Heart right ventricle (tissue), 16 donors: Measurements from ENCODE around the gene AFF2. TPM values are rescaled to one million over a fixed set of nuclear protein-coding genes. Genes with fewer than 3 reads are reported as not detected.

Experiments used
- ATAC-seq, 8 donors: fragments of 200-7000 bp; cut with Tn5 transposase; one replicate each; pipeline ENCODE4 v1.9.1; 2020; ENCODE audit warnings: mild to moderate bottlenecking in 8 of 8, moderate library complexity in 8 of 8, moderate number of reproducible peaks in 1 of 8
- DNase-seq, 2 donors: peaks; one replicate each; pipeline ENCODE4 v3.0.0-alpha.2; 2020
- H3K27ac ChIP-seq, 10 donors: fragments of 200-600 bp; sonication (generic) in 2 of 10; one replicate each; pipeline versions ENCODE4 v1.5.0 to v1.8.0; 2020 to 2022; ENCODE audit warnings: mild to moderate bottlenecking in 3 of 10
- H3K27me3 ChIP-seq, 7 donors: fragments of 200-600 bp; one replicate each; pipeline ENCODE4 v1.8.0; 2021 to 2022; ENCODE audit warnings: mild to moderate bottlenecking in 2 of 7
- H3K36me3 ChIP-seq, 9 donors: fragments of 200-600 bp; sonication (generic) in 1 of 9; one replicate each; pipeline versions ENCODE4 v1.5.0 to v1.8.0; 2020 to 2022; ENCODE audit warnings: mild to moderate bottlenecking in 2 of 9
- H3K4me1 ChIP-seq, 9 donors: fragments of 200-600 bp; sonication (generic) in 1 of 9; one replicate each; pipeline versions ENCODE4 v1.5.0 to v1.8.0; 2020 to 2022; ENCODE audit warnings: mild to moderate bottlenecking in 4 of 9
- H3K4me3 ChIP-seq, 10 donors: fragments of 200-600 bp; sonication (generic) in 2 of 10; one replicate each; pipeline versions ENCODE4 v1.5.0 to v1.8.0; 2020 to 2022; ENCODE audit warnings: mild to moderate bottlenecking in 7 of 10, moderate library complexity in 2 of 10
- H3K9me3 ChIP-seq, 11 donors: fragments of 200-600 bp in 10 of 11; sonication (generic) in 2 of 11; one replicate each; pipeline versions ENCODE4 v1.5.0 to v1.8.0; 2013 to 2022; ENCODE audit warnings: mild to moderate bottlenecking in 2 of 11, control low read depth in 1 of 11, moderate library complexity in 1 of 11
- WGBS, 2 donors: extraction: QIAGEN DNeasy Blood & Tissue Kit; methylation state at CpG; one replicate each; pipeline ENCODE4 v1.1.7; 2013; ENCODE audit warnings: inconsistent platforms in 1 of 2; 5-methylcytosine and 5-hydroxymethylcytosine counted together
- intact Hi-C, 10 donors: fragments of 100-400 bp; cut with DNase I; formaldehyde crosslinking; loops; one replicate each; pipeline versions ENCODE4 v1.11.1 to v1.14.2; 2022
- polyA plus RNA-seq, 2 donors: library from polyadenylated mRNA; stranded (reverse); fragments of 200-250 nt; gene quantifications; one replicate each; pipeline ENCODE4 v1.2.3, GENCODE V29; 2013
- total RNA-seq, 10 donors: library from RNA; stranded (reverse); fragmentation: NEBNext Ultra II Directional in 3 of 10; extraction: Animal tissue kit (Norgen Biotek cat#: 25700) in 3 of 10; gene quantifications; one replicate each; pipeline versions ENCODE4 v1.2.1 to v1.2.4, GENCODE V29; 2021 to 2023
- TF ChIP-seq, protein P1 (sequence below), 9 donors: fragments of 200-600 bp; sonication (generic) in 2 of 9; IDR thresholded peaks; one replicate each; pipeline versions ENCODE4 v1.5.0 to v1.8.0; 2021 to 2022; ENCODE audit warnings: antibody characterized with exemption in 9 of 9, mild to moderate bottlenecking in 5 of 9, moderate library complexity in 1 of 9
- donor health status: Arrhythmogenic right ventricular cardiomyopathy.
- donor health status: ischemic (EF 13 %, LVEDD 7.1; RV severe dilation, severe dysfunction).
- donor health status: healthy with polysubstance abuse.
- donor health status: DM: no; HTN: yes; CAD: no.
- donor health status: DM: no; HTN: no; CAD: no.
- donor health status: ischemic (EF 25% LVEDD 6.9; RV normal size, moderate dysfunction).
- donor health status: ischemic (EF 25% LVEDD 5.7; RV mildly dilated, moderate dysfunction).
- donor health status: healthy.
- donor health status: DM: yes; HTN: yes; CAD: no.
- donor health status: Ischemic cardiomyopathy.
- donor health status: ischemic (EF 35%, LVEDD 5.7; RV mildly dilated, moderate dysfunction).
- donor health status: nonischemic (EF 11% LVEDD 7.7; RV severe dilation, severe dysfunction).
- donor health status: DM: yes; HTN: yes; CAD: no.
- donor health status: PGD.
- donor health status: ischemic (EF 29% LVEDD 5.4; RV normal size, mild dysfunction).
- donor health status: nonischemic (EF 23%, LVEDD 6.1; RV moderate dilation, normal function).

AFF2 gene
- total and polyA plus RNA-seq, 12 donors, result 0.01 to 0.59 (median 0.20) TPM; not detected in 2

DNA sequence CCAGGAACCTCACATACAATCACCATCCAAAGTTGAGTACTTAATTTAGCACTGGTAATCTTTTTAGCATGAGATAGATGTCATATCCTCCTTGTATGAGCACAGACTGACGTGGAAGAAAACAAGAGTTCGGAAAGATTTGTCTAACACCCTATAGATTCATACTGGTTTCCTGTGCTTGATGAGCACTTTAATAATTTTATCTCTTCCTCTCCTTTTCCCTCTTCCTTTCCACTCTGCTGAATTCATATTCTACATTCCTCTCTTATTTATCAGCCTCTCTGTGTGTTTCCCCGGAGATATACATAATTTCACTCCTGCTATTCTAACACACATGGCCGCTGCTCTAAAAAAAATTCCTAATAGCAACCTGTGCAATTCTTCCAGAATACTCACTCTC, 273.9 kb downstream of the AFF2 start:
- DNase-seq, result no peak
- H3K27me3 ChIP-seq, result no peaks in the 10 kb centered on the region
- TF ChIP-seq, protein P1, sequence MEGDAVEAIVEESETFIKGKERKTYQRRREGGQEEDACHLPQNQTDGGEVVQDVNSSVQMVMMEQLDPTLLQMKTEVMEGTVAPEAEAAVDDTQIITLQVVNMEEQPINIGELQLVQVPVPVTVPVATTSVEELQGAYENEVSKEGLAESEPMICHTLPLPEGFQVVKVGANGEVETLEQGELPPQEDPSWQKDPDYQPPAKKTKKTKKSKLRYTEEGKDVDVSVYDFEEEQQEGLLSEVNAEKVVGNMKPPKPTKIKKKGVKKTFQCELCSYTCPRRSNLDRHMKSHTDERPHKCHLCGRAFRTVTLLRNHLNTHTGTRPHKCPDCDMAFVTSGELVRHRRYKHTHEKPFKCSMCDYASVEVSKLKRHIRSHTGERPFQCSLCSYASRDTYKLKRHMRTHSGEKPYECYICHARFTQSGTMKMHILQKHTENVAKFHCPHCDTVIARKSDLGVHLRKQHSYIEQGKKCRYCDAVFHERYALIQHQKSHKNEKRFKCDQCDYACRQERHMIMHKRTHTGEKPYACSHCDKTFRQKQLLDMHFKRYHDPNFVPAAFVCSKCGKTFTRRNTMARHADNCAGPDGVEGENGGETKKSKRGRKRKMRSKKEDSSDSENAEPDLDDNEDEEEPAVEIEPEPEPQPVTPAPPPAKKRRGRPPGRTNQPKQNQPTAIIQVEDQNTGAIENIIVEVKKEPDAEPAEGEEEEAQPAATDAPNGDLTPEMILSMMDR (IDR thresholded peaks at IDR 0.05), result no peak
- no peaks in the 10 kb centered on the region for H3K36me3 ChIP-seq
- H3K4me1 ChIP-seq, result no peaks in the 10 kb centered on the region
- ATAC-seq, result no peak
- intact Hi-C loops, result no loop called here
- H3K27ac ChIP-seq, result no peak overlapping the region
- H3K4me3 ChIP-seq, result no peak overlapping the region
- H3K9me3 ChIP-seq, result peaks cover 0 to 33% (median 0%) of the 10 kb centered on the region in 11 donors
- 38 to 39% methylated on average over 4 of the region's 4 CpGs for WGBS, 2 donors

DNA sequence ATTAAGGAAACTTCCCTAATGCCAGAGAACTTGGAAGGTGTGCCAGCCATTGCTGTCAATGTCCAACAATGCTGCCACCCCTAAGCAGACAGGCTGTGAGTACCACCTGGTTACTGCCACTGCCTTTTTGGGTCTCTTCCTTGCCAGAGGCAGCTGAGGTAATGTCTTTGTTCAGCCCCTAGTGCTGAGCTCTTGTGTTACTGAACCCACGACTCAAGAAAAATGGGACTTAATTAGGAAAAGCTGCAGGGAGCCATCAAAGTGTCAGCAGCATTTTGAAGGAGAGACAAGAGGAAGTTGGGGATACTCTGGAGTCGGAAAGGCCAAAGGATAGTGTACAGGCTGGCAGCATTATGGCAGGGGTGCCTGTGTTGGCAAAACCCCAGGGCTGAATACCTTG, 283.7 kb downstream of the AFF2 start:
- TF ChIP-seq, protein P1 (IDR thresholded peaks at IDR 0.05), result no peak
- no peaks in the 10 kb centered on the region for H3K4me1 ChIP-seq
- WGBS, 2 donors, result 44 to 60% methylated on average over 2 of the region's 2 CpGs
- no peak overlapping the region for H3K27ac ChIP-seq
- H3K36me3 ChIP-seq, result no peaks in the 10 kb centered on the region
- peaks cover 0 to 3% (median 0%) of the 10 kb centered on the region in 11 donors for H3K9me3 ChIP-seq
- DNase-seq (no peak), ATAC-seq (no peak)
- no peaks in the 10 kb centered on the region for H3K27me3 ChIP-seq
- no peak overlapping the region for H3K4me3 ChIP-seq
- intact Hi-C loops, result no loop called here

DNA sequence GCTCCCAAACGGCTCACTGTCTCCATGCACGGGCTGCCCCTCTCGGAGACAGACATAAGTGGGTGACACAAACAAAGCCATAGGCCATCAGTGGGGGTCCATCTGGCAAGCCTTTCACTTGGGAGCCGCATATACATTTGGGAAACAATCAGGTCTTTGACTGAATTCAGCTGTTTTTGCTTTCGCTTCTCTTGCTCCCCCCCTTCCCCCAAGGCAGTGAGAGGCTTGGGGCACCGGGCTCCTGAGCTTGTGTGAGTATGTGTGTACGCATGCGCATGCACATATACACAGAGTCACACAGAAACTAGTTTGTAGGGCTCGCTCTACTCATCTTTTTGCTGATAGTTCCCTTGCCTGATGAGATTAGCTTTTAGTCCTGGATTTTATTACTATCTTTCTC, 284.4 kb downstream of the AFF2 start:
- no peak overlapping the region for H3K4me3 ChIP-seq
- H3K36me3 ChIP-seq, result no peaks in the 10 kb centered on the region
- intact Hi-C loops, result no loop called here
- no peak for DNase-seq
- 80% methylated on average over 9 of the region's 9 CpGs for WGBS, 2 donors
- no peak overlapping the region for H3K27ac ChIP-seq
- ATAC-seq, result no peak
- TF ChIP-seq, protein P1 (IDR thresholded peaks at IDR 0.05), result no peak
- no peaks in the 10 kb centered on the region for H3K27me3 ChIP-seq
- no peaks in the 10 kb centered on the region for H3K9me3 ChIP-seq
- H3K4me1 ChIP-seq, result no peaks in the 10 kb centered on the region

DNA sequence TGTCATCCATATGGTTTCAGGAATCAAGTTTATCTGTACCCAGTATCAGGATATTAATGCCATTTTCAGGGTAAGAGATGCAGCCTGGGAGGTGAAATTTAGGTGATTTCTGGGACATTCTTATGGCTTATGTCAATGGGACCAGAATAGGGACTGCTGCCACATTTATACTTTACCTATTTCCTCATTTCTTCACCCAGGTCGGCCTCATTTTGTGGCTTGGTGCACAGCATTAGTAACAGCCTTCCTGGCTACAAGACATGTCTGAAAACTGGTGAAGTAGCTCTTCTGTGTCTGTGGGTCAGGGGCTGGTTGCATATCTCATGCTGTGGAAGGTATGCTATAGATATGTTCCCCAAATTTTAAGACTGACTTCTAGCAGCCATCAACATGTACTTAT, 284.8 kb downstream of the AFF2 start:
- no peak overlapping the region for H3K4me3 ChIP-seq
- ATAC-seq (no peak), DNase-seq (no peak)
- TF ChIP-seq, protein P1 (IDR thresholded peaks at IDR 0.05), result no peak
- 59 to 81% methylated on average over 1 of the region's 1 CpG for WGBS, 2 donors
- intact Hi-C loops, result no loop called here
- H3K27me3 ChIP-seq, result no peaks in the 10 kb centered on the region
- no peak overlapping the region for H3K27ac ChIP-seq
- H3K9me3 ChIP-seq, result no peaks in the 10 kb centered on the region
- H3K4me1 ChIP-seq, result no peaks in the 10 kb centered on the region
- H3K36me3 ChIP-seq, result no peaks in the 10 kb centered on the region
